Medulla oblongata (tissue), 1 donor: ENCODE measurements around the gene ATP6V0C.
"Not testable (repeated sequence)": the region's sequence is repeated elsewhere in the genome, so short reads cannot be mapped to it uniquely, and the experiment has no call there.

ENCODE experiments used
- DNase-seq: peaks from one replicate; pipeline ENCODE4 v3.0.0-alpha.2; 2015; ENCODE audit errors: extremely low spot score

The ATP6V0C gene

DNA sequence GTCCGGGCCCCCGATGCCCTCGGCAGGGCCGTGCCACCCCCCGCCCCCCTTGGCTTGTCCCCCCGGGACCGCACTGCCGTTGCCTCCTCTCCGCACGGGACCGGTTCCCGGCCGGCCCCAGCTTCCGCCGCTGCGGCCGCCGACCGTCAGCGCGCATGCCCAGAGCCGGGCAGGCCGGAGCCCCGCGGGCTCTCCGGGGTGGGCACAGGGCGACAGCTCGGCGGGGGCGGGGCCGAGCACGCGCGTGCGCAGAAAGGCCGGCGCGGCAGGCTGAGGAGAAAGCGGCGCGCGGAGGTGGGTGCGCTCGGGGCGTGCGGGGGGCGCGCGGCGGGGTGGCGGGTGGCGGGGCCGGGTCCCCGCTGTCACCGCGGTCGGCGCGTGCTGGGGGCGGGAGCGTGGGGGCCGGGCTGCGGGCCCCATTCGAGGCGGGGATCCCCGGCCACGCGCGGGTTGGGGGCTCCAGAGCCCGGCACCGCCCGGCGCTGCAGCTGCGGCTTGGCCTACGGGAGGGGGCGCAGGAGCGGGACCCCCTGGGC is 38.8 kb upstream of the ATP6V0C start, which contains the start of gene TBC1D24:
Gene TBC1D24, plus strand, starts transcription at position 251 of the 536 bp plus-strand sequence. CDS start 21,022 bp downstream, outside the sequence.
- peak; percentile 91 for DNase-seq

DNA sequence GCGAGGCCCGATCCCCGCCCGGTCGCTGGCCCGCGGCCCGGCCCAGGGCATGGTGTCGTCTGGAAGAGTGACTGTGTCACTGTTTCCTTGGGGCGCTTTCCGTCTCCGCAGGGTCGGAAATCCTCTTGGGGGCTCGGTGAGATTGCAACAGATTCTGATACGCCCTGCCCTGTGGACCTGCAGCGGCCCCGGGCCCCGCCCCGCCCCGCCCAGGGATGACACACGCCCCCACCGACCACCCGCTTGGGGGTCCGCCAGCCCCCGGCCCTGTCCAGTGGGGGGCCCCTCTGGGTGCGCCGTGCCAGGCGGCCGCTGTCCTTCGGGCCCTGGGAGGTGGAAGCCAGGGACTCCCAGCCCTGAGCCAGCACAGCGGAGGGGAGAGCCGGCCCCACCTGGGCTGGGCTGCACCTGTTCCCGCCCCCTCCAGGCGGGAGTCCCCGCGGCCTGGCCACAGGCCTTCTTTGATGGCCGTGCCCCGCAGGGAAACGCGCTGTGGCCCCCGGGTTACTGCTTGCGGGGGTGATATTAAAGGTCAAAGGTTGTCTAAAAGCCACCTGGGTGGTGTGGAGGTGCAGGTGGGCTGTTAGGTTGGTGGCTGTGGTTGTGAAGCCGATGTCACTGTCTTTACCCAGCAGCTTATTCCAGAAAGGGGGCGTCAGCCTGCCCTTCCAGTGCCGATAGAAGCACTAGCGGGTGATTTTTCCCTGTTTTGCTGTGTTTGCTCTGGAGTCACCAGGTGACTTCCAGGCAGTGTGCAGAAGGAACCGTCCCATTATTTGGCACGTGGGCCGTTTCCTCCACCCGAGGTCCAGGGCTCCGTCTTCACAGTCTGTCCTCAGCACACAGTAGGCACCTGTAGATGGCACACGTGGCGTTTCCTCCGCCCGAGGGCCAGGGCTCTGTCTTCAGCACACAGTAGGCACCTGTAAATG is 38.1 kb upstream of the ATP6V0C start:
- no peak for DNase-seq

DNA sequence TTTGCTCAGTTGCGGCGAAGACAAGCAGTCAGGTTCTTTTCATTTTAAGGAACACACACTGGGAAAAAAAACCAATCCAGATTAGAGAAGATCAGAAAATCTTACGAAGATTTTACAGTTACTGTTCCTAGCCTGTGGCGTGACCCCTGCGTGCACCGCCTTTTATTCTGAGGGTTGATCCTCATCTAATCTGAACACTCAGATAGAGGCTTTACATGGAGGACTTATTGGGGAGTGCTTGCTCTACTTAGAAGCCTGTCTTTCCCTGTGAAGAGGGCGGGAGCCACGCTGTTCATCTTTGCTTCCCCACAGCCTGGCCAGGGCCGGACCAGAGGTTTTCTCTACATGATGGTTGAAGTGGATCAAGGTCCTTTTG is 37.4 kb upstream of the ATP6V0C start:
- DNase-seq: no peak

DNA sequence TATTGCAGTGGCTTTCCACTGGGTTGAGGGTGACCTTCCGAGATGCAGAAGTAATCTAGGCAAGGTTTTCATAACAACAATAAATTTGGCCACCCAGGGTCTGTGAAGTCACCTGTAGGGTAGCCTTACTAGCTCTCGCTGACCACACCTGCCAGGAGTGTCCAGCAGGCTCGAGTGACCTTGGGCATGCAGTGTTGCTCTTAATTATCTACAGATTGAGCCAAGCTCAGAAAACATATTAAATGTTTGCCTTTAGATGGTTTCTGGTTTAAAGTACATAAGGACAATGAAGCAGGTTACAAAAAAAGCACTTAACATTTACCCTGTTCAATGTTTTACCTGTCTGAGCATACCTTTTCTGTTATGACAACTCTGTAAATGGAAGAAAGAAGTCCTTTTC is 37.0 kb upstream of the ATP6V0C start:
- DNase-seq: no peak

DNA sequence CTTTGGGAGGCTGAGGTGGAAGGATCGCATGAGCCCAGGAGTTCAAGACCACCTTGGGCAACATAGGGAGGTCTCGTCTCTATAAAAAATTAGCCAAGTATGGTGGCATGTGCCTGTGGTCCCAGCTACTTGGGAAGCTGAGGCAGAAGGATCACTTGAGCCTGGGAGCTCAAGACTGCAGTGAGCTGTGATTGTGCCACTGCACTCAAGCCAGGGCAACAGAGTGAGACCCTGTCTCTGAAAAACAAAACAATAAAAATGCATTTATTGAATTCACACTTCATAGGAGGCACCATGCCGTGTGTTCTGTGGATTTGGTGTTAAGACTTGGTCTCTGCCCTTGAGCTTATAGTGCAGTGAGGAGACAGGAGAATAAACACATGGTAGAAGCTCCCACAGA is 36.4 kb upstream of the ATP6V0C start:
- DNase-seq: no peak

DNA sequence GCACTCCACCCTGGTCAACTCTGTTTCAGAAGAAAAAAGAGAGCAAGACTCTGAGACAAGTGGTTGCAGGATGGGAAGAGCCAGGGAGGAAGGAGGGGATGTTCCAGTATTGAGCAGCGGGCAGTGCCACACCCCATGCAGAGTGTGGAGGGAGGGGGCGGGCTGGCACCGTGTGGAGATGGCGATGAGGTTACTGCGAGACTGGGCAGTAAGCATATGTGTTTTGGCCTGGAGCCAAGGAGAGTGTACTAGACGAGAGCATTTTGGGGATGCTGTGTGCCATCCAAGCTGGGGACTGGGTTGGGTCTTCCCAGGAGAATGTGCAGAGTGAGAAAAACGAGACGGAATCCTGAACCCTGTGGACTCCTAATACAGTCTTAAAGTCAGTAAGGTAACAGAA is 35.5 kb upstream of the ATP6V0C start:
- no peak for DNase-seq

DNA sequence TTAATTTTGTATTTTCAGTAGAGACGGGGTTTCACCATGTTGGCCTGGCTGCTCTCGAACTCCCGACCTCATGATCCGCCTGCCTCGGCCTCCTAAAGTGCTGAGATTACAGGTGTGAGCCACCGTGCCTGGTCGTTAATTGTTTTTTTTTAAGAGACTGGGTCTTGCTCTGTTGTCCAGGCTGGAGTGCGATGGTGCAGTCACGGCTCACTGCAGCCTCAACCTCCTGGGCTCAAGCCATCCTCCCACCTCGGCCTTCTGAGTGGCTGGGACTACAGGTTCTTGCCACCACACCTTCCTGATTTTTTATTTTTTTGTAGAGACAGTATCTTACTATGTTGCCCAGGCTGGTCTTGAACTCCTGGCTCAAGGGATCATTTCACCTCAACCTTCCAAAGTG is 33.8 kb upstream of the ATP6V0C start:
- DNase-seq: not testable (repeated sequence)

DNA sequence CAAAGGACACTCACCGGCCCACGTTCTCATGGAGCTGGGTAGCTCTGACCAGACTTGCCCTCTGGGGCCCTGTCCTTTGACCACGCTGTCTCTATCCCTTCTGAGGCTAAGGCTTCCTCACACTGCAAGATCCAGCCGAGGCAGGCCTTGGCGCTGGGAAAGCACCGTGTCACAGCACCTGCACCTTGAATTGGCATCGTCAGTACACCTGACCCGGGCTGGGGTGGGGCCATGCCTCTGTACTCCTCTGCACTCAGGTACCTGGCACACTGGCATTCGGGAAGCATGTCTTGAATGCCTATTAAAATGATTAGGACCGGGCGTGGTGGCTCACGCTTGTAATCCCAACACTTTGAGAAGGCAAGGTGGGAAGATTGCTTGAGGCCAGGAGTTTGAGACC is 32.8 kb upstream of the ATP6V0C start:
- no peak for DNase-seq

DNA sequence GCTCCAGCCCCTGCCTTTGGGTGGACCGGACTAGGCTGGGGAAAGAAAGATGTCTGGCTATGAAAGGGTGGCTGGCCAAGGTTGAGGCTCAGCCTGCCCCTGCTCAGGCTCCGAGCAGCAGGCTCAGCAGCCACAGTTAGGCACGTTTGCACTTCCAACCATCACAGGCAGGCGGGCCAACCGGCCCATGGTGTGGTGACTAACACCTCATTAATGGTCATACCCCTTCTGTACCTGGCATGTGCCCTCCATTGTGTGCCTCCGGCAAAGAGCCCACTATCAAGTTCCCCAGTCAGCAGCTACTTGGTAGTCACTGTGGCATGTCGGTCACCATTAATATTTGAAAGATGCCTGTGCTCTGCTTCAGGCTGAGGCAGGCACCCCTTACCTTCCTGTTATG is 32.1 kb upstream of the ATP6V0C start:
- no peak for DNase-seq

DNA sequence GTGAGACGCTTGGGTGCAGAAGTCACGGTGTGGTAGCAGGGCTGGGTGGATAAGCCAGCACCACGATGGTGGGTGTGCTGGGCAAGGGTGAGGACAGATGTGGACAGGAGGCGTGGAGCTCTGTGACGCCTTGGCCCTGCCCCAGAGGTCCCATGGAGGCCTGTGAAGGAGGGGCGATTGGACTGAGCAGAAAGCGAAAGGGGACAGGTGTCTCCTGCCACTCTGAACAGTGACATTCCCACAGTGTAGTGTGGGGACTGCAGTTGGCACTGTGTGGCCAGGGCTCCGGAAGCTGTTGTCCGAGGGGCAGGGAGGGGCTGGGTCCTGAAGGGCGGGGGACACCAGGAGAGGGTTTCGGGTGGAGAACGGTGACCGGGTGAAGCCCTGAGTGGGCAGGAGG is 31.5 kb upstream of the ATP6V0C start:
- DNase-seq: no peak

DNA sequence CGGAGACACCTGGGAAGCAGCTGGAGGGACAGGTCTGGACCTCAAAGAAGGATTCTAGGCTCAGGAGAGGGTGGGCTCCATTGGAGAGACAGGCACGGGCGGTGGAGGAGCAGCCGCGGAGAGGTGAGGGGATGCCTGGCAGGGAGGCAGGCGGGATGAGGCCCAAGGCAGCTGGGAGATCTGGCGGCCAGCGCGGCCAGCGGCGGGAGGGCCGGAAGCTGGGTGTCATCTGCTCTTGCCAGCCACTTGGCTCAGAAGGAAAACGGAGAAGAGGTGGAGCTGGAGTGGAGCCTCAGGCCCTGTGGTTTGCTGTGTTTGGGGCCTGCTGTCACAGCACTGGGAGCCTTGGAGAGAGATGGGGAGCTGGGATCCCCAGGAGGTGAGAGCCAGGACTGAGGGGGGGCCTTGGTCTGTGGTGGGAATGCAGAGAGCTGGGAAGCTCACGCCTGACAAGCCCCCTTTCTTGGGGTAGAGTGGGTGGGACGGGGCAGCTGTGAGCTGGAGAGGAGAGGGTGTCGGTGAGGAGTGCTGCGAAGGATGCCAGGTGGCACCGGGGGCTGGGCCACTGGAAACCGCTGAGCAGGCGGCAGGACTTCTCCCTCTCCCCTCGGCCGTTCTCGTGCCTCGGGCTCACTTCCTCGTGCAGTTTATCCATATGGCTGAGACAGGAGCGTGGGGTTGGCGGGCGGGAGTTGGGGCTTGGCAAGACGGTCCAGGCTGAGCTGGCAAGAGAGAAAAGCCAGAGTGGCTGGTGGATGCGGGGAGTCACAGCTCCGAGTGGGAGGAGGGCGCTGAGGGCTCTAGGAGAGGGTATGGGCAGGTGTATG is 30.8 kb upstream of the ATP6V0C start:
- peak; percentile 69 for DNase-seq

DNA sequence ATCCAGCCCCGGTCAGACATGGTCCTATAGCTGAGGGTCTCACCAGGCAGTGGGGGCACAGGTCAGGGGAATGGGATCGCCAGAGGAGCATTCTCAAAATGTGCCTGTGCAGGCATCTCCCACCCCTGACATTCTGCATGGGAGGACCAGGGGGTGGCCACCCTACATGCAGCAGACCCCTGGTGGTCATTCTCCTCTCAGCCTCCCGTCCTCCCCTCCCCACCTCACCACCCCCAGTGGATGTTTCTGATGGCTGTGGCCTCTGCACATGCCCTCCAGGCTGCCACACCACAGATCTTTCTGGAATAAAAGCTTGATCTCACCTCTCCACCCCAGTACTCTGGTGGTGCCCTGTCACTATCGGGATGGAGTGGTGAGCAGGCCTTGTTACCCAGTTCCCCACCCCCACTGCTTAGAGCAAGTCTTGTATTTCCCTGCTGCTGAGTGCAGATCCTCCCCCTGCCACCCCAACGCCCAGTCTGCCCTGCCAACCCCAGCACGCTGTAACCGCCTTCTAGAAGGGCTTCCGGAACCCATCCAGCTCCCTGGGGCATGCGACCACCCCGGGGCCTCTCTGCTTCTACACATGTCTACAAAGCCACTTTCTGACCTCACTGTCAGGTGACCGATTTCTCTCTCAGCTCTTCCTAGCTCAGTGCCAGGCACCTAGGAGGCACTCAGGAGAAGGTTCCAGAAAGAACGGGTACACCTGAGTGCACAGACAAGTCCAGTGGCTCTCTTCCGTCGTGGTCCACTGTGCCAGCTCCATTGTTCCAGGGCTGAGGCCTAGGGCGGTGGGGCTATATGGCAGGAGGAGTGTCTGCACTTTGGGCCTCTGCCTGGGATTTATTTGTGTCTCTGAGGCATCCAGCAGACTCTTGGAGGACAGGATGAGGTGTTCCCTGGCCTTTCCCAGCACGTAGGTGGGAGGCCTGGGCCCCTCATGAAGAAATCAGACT is 29.5 kb upstream of the ATP6V0C start:
- DNase-seq: no peak

DNA sequence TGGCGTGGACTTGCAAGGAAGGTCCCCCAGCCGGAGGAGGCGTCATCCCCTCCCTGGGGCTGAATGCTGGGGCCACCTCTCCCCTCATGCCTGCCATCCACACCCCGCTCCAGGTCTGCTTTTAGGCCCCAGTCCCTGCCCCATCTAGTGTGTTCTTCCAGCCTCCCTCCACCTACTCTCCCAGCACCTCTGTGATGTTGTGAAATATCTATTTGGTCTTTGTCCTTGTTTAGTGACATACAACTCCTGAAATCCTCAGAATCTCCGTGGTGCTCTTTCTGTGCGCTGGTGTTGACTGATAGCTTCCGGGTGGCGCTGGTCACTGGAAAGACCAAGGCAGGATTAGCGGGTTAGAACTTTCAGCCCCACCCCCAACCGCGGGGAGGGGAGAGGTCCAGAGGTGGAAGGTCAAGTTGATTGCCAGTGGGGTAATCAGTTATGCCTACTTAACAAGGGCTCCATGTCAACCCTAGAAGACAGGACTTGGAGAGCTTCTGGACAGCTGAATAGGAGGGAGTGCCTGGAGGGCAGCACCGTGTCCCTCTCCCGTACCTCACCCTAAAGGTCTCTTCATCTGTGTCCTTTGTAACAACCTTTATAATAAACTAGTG is 28.7 kb upstream of the ATP6V0C start:
- no peak for DNase-seq

DNA sequence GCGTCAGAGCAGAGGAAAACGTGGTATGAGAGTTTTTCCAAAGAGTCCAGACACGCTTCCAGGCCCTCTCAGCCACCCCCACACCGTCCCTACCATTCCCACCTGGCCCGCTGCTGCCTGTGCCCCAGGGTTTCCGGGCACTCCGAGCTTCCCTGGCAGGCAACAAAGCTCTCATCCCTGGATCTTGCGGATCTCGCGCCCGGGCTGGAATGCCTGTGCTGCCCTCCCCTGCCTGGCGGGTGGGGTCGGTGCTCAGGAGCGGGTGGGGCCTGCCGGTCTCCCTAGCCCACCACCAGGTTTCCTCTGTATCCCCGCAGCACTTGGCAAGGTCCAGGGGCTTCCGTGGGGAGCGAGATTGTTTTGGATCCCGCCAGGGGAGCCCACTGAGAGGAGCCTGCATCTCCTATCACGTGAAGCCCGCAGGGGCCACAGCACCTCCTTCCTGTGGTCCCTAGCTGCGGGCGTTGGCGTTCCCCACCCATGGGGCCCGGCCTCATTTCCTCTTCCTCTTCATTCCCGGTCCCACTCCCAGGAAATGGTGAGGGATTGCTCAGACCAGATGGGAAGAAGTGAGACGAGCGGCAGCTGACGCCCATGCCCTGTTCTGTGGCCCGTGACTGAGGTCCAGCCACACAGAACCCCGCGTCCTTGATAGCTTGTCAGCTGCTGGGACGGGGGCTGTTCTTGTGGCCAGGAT is 27.8 kb upstream of the ATP6V0C start:
- DNase-seq: no peak

DNA sequence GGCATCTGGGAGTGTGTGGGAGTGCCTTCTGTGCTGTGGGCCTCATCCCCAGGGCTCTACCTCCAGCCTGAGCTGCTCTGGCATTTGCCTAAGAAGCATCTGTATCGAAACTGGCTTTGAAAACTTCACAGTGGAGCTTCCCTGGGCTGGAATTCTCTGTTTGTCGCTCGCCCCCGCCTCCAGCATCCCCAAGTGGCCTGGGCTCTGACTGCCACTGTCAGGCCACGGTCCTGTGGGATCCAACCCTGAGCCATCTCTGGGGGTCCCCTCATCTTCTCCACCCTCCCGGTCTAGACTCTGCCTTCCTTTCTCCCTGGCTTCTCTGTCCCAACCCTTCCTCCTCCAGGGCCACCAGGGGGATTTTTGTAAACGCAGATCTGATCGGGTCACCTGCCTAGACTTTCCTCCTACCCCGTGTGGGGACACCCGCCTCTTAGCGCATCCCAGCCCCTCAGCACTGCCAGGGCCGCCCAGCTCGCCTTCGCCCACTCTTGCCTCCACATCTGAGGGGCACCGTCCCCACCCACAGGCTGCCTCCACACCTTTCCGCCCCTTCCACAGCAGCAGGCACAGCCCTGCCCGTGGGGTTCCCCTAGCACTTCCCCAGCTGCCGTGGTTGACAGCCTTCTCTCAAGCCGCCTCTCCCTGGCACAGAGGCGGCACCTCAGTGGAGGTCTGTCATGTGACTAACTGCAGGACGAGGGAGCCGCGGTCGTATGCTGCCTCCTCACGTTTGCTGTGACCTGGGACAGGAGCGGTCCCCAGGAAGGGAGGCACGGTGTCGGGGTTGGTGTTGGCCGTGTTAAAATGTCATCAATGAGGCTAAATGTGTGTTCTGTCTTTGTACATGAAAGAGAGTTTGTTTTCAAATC is 26.9 kb upstream of the ATP6V0C start:
- peak; percentile 67 for DNase-seq

DNA sequence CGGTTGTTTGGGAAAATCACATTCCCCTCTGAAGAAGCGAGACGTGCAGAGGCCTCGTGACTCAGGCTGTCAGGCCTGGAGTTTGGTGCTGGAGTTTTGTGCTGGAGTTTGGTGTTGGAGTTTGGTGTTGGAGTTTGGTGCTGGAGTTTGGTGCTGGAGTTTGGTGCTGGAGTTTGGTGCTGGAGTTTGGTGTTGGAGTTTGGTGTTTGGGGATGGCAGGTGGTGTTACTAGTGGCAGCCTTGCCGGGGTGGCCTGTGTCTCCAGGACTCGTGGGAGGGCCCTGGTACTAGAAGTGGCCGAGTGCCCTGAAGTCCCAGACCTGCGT is 26.3 kb upstream of the ATP6V0C start:
- DNase-seq: no peak

DNA sequence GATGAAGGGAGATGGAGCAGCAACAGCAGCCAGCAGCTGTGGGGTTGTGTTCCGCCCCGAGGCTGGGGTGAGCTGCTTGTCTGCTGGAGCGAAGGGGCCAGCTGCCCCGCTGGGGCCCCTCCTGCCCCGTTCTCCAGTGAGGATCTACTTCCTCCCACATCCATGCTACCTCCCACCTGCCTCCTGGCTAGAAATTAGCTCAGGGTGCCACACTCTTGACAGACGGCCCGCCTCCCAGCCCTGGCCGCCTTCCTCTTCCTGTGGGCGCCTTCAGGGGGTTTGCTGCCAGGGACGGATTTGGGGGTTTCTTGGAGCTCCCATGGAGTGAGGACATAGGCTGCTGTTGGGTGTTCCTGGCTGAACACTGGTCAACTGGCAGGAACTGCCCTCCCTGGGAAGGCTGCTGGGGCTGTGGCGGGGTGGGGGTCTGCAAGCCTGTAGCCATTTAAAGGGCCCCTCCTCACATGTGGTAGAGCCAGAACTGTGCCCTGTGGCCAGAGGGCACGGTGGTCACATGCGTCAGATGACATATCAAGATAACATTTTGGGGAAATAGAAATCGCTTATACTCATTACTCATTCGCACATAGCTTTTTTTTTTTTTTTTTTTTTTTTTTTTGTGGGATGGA is 25.7 kb upstream of the ATP6V0C start:
- DNase-seq: no peak

DNA sequence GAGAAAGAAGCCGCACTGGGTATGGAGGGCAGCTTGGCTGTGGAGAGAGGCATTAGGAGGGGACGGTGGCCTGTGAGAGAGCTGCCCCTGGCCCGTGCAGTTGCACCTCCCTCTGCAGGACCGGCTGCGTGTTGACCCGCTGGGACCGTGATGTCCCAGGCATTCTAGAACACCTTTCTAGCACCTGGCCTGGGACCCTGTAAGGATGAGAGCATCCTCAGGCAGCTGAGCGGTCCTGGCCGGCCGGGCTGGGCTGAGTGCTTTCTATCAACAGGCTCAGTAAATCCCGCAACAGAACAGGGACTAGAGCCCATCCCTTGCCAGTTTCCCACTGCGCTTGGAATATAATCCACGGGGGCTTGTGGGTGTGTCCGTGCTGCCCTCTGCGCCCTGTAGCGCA is 24.2 kb upstream of the ATP6V0C start:
- DNase-seq: no peak
